HG03159 (cell line): ENCODE data around the gene TSPAN33.
A peak's percentile ranks its signal among the peaks of the same experiment; 100 is the strongest.
"Not testable (repeated sequence)": the region's sequence is repeated elsewhere in the genome, so short reads cannot be mapped to it uniquely, and the experiment has no call there.

Experiments used
- ATAC-seq: cut with Tn5 transposase; IDR thresholded peaks from one replicate; pipeline ENCODE4 v1.9.1; 2021; ENCODE audit warnings: mild to moderate bottlenecking, moderate library complexity; ENCODE audit not compliant: unreplicated experiment

The TSPAN33 gene

DNA sequence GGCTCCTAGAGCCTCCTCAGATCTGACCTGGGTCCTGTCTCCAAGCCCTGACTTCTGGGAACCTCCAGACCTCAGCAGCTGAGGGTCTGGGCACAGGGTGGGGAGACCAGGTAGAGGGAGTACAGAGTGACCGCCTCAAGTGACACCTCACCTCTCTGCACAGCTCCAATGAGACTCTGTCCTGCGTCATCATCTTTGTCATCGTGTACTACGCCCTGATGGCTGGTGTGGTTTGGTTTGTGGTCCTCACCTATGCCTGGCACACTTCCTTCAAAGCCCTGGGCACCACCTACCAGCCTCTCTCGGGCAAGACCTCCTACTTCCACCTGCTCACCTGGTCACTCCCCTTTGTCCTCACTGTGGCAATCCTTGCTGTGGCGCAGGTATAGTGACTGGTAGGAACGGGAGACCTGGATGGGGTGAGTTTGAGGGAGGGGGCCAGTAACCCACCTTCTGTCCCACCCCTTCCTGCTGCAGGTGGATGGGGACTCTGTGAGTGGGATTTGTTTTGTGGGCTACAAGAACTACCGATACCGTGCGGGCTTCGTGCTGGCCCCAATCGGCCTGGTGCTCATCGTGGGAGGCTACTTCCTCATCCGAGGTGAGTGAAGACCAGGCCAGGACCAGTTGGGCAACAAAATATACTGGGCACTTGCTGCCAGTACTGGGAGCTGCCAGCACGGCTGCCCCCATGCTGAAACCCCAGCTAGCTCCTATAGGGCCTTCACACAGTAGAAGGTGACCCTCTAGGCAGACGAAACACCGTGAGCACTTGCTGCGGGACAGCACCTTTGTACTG is 61.7 kb downstream of the TSPAN33 start:
- no peak for ATAC-seq

DNA sequence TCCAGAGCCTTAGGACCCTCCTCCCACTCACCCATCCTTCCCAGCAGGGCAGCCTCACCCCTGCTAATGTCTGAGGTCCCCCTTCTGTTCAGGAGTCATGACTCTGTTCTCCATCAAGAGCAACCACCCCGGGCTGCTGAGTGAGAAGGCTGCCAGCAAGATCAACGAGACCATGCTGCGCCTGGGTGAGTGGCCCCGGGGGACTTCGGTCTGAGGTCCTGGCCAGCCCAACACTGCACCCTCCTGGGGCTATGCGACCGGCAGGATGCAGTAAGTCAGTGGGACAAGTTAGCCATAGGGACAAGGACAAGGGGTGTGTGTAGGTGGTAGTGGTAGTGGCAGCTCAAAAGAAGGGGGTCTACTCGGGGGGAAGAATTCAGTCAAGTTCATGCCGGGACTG is 64.2 kb downstream of the TSPAN33 start:
- no peak for ATAC-seq

DNA sequence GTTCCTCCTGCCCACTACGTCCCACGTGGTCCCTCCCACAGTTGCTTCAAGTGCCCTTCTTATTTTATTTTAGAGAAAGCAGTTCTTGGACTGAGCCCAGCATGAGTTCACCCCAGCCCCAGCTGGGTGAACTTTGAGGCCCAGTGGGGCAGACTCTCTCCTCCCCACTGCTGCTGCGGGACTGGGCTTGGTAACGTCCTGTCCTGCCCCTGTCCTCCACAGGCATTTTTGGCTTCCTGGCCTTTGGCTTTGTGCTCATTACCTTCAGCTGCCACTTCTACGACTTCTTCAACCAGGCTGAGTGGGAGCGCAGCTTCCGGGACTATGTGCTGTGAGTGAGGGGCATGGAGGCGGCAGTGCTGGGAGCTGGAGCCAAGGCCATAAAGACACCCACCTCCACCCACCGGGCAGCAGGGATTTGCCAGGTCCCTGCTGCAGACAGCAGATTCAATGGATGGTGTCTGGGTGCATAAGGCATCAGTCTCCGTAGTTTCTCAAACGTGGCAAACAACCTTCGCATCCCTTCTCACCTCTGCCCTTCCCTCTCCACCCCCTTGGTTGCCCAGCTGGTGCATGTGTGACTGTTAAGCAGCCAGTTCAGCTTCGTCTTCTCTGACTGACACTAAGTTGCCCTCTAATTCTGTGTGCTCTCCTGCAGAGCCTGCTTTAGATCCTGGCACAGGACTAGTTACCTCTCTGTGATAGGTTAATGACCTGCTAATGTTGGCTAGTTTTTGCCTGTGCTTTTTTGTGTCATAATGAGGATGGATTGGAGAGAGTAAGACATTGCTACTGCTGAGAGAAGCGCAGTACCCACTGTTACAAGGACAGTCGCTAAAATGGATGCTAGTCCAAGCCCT is 64.8 kb downstream of the TSPAN33 start:
- no peak for ATAC-seq

DNA sequence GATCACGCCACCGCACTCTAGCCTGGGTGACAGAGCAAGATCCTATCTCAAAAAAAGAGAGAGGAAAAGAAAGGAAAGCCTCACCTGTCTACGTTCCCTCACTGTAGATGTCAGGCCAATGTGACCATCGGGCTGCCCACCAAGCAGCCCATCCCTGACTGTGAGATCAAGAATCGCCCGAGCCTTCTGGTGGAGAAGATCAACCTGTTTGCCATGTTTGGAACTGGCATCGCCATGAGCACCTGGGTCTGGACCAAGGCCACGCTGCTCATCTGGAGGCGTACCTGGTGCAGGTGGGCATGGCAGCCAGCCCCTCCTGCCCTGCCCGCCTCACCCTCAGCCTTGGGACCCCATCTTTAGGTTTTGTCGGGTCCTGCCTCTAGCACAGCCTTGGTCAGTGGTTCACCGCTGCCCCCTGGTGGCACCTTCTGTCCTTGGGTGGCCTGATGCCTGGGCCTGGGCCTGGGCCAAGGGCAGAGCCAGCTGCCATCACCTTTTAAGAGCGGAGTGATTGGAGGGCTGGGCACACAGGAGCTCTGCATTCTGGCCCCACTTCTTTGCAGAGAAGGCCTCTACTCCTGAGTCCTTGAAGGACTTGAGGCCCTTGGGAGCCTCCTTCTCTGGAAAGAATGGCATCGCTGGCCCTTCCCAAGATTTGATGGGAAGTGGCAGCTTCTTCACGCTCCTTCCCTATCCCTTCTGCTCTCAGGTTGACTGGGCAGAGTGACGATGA is 65.9 kb downstream of the TSPAN33 start:
- peak; percentile 49 for ATAC-seq

DNA sequence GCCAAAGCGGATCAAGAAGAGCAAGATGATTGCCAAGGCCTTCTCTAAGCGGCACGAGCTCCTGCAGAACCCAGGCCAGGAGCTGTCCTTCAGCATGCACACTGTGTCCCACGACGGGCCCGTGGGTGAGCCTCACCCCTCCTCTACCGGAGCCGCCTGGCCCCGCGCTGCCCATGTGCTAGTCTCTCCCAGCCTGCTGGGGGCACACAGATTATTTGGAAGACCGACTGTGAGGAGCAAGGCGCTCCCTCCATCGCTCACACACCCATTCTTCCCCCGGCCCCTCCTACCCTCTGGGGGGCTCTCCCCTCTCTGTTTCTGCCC is 66.4 kb downstream of the TSPAN33 start:
- ATAC-seq, result no peak

DNA sequence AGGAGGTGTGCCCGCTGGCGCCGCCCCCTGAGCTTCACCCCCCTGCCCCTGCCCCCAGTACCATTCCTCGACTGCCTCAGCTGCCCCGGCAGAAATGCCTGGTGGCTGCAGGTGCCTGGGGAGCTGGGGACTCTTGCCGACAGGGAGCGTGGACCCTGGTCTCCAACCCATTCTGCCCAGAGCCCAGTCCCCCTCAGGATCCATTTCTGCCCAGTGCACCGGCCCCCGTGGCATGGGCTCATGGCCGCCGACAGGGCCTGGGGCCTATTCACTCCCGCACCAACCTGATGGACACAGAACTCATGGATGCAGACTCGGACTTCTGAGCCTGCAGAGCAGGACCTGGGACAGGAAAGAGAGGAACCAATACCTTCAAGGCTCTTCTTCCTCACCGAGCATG is 67.6 kb downstream of the TSPAN33 start:
- no peak for ATAC-seq

DNA sequence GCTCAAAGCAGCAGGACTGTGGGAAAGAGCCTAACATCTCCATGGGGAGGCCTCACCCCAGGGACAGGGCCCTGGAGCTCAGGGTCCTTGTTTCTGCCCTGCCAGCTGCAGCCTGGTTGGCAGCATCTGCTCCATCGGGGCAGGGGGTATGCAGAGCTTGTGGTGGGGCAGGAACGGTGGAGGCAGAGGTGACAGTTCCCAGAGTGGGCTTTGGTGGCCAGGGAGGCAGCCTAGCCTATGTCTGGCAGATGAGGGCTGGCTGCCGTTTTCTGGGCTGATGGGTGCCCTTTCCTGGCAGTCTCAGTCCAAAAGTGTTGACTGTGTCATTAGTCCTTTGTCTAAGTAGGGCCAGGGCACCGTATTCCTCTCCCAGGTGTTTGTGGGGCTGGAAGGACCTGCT is 68.1 kb downstream of the TSPAN33 start:
- ATAC-seq, result no peak

DNA sequence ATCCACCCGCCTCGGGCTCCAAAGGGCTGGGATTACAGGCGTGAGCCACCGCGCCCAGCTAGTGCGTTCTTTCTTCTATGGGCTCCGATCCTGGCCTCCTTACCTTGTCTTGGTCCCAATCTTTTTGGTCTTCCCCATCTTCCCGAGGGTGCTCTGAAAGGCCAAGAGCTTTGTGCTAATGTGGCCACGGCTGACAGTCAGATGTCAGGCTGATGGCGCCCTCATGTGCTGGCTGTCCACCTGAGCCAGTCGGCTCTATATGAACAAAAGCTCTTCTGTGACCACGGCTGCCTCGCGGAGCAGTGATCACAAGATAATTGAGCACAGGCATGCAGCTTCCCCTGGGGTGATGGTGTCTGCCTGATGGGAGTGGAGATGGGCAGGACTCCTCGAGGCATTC is 69.3 kb downstream of the TSPAN33 start:
- ATAC-seq, result no peak

DNA sequence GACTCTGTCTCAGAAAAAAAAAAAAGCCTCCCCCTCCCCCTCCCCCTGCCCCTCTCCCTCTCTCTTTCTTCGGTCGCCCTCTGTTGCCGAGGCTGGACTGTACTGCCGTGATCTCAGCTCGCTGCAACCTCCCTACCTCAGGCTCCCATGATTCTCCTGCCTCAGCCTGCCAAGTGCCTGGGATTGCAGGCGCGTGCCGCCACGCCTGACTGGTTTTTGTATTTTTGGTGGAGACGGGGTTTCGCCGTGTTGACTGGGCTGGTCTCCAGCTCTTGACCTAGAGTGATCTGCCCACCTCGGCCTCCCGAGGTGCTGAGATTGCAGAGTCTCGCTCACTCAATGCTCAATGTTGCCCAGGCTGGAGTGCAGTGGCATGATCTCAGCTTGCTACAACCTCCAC is 71.2 kb downstream of the TSPAN33 start:
- not testable (repeated sequence) for ATAC-seq

DNA sequence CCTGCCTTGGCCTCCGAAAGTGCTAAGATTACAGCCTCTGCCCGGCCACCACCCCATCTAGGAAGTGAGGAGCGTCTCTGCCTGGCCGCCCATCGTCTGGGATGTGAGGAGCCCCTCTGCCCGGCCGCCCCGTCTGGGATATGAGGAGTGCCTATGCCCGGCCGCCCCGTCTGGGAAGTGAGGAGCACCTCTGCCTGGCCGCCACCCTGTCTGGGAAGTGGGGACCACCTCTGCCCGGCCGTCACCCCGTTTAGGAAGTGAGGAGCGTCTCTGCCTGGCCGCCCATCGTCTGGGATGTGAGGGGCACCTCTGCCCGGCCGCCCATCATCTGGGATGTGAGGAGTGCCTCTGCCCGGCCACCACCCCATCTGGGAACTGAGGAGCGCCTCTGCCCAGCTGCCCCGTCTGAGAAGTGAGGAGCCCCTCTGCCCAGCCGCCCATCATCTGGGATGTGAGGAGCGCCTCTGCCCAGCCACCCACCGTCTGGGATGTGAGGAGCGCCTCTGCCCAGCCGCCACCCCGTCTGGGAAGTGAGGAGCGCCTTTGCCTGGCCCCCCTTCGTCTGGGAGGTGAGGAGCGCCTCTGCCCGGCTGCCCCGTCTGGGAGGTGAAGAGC is 71.7 kb downstream of the TSPAN33 start:
- not testable (repeated sequence) for ATAC-seq

DNA sequence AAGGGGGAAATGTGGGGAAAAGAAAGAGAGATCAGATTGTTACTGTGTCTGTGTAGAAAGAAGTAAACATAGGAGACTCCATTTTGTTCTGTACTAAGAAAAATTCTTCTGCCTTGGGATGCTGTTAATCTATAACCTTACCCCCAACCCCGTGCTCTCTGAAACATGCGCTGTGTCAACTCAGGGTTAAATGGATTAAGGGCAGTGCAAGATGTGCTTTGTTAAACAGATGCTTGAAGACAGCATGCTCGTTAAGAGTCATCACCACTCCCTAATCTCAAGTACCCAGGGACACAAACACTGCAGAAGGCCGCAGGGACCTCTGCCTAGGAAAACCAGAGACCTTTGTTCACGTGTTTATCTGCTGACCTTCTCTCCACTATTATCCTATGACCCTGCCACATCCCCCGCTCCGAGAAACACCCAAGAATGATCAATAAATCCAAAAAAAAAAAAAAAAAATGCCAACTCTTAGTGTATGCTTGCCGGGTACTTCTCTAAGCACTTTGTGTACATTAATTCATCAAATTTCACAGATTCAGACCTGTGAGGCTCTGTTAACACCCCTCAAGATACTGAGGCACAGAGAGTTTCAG is 72.4 kb downstream of the TSPAN33 start:
- ATAC-seq, result not testable (repeated sequence)

DNA sequence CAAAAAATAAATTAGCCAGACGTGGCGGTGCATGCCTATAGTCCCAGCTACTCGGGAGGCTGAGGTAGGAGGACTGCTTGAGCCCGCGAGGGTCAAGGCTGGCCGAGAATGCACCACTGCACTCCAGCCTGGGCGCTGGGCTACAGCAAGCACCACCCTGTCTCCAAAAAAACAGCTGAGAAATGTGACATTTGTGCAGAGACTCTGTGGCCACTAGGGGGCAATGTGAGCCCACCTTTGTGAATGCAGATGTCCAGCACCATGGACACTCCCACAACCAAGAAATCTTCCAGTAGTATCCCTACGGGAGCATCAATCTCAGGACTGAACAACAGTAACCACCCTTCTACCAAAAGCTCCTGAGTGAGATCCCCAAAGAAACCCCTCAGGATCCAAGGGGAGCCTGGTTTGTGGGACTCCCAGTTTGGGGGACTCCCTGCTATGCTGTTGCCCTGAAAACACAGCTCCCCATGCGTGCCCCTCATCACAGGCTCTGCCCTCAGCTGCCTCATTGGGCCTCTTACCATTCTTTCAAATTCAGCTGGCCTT is 74.1 kb downstream of the TSPAN33 start:
- ATAC-seq, result no peak

DNA sequence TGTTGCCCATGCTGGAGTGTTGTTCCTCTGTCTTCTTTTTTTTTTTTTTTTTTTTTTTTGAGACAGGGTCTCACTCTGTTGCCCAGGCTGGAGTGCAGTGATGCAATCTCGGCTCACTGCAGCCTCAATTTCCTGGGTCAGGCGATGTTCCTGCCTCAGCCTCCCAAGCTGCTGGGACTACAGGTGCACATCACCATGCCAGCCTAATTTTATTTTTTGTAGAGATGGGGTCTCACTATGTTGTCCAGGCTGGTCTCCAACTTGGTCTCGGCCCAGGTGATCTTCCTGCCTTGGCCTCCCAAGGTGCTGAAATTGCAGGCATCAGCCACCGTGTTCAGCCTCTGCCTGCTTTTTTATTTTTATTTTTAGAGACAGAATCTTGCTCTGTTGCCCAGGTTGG is 74.7 kb downstream of the TSPAN33 start:
- not testable (repeated sequence) for ATAC-seq
